HG03460 (cell line): ENCODE data around the gene NFIC.

Experiments used
- ATAC-seq: cut with Tn5 transposase; IDR thresholded peaks from one replicate; pipeline ENCODE4 v1.9.1; 2021; ENCODE audit not compliant: unreplicated experiment

NFIC gene

GRCh38 chr19:3464587-3465235, 98.3 kb downstream of the NFIC start:
- ATAC-seq: no peak

DNA sequence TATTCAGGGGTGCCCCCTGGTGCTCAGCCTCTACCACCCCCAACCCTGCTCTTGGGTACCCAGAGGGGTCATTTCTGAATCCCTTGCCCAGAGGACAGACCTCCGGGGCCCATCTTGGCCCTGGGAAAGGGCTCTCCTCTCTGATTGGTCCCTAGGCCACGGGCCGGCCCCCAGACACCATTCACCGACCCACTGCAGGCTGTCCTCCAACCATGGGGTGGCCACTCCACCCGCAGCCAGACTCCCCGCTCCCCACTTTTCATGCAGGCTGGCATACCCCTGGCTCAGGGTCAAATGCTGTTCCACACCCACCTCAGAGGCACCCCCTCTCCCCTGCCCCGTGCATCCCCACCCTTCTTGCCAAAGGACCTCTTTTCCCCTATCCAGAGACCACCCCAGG, 99.2 kb downstream of the NFIC start:
- ATAC-seq: no peak

- ATAC-seq: no peak
Measured at GRCh38 chr19:3466635-3467034, 100.3 kb downstream of the NFIC start.

- no peak for ATAC-seq
Measured at GRCh38 chr19:3467437-3468198, 101.2 kb downstream of the NFIC start.

GRCh38 chr19:3468211-3468610, 101.8 kb downstream of the NFIC start:
- ATAC-seq: no peak

DNA sequence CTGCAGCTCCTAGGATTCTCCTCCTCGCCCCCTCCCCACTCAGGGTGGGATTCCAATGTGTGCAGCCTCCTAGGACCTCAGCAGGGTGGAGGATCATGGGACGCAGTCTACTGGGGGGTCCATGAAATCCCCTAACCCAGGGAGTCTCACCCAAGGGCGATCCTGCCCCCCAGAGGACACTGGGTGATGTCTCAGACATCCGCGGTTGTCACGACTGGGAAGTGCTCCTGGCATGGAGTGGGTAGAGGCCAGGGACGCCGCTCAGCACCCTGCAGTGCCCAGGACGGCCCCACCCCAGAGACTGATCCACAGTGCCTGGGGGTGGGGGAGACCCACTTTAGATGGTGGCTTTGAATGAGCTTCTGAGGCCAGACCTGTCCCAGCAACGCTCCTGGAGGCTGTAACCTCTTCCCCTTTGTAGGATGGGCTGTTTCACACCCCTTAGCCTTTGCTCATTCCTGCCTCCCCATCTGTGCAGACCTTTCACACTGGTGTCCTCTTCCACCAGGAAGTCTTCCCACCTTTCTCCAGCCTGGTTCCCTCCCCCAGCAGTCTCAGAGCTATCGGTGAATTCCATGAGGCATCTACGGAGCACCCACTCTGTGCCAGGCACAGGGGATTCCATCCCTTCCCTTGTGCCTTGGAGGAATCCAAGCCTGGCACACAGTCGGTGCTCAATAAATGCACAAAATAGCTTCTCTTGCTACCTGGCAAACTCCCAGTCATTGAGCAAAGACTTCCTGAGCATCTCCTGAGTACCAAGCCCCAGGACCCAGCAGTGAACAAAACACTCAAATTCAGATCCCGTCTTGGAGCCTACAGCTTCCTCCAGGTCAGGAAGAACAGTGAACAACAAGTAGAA, 103.5 kb downstream of the NFIC start:
- no peak for ATAC-seq

GRCh38 chr19:3470500-3471128, 104.2 kb downstream of the NFIC start:
- ATAC-seq: no peak

DNA sequence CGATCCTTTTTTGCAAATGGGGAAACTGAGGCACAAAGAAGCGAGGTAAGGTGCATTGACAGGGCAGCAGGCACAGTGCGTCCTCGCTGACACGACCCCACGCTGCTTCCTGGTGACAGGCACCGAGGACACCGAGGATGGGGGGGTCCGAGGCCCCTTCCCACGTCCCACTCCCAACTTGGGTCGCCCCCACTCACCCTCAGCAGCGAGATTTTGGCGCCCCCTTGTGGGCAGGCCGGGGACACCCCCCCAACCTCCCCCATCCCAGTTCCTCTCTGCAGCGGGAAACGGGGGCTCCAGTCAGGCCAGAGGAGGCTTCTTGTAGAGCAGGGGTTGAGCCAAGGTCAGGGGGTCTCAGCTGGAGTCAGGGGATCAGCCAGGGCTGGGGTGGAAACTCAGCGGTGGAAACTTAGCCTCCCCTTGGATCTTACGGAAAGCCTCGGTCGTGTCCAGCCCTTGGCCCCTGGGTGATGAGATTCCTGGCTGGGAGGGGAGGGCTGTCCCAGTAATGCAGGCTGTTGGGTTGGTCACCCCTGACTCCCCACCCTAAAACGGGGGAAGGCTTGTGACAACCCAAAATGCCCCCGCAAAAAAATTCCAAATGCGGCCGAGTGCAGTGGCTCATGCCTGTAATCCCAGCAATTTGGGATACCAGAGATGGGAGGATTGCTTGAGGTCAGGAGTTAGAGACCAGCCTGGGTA, 105.7 kb downstream of the NFIC start:
- ATAC-seq: no peak

DNA sequence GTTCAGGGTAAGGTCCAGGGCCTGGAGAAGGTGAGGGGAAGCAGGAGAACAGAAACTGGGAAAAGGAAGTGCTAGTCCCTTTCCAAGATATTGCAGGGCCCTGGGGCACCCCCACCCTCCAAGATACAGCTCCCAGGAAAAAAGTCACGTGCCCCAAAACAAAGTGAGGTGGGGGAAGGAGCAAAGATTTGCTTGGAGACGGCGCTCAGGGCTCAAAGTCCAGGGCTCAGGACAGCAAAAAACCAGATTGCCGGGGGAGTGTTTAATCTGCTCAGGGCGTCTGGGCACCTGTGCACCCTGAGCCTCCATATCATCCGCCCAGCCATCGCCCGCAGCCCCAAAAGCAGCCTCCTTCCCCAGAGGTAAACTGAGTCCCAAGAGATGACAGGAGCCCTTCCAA, 107.6 kb downstream of the NFIC start:
- ATAC-seq: no peak

DNA sequence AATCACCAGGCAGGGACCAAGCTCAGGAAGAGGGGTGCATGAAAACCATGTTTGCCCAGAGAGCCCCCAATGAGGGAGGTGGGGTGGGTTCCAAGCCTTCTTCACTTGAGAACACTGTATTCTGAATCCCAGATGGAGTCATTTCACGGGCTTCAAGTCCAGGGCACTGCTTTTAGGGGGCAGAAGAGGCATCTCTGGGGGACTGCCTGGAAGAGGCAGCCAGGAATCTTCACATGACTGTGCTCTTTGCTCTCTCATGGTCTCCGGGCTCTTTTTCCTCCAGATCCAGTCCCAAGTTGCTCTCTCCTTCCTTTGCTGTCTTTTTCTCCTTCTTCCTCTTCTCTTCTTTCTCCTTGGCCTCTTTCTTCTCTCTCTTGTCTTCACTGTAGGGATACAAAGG, 108.2 kb downstream of the NFIC start:
- no peak for ATAC-seq

DNA sequence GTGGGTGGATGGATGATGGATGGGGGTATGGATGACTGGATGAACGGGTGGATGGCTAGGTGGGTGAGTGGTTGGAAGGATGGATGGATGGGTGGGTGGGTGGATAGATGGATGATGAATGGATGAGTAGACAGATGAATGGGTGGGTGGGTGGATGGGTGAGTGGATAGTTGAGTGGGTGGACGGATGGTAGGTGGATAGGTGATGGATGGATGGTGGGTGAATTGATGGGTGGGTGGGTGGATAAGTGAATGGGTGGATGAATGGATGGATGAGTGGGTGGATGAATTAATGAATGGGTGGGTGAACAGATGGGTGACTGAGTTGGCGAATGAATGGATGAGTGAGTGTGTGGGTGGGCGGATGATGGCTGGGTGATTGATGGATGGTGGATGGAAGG, 109.1 kb downstream of the NFIC start:
- ATAC-seq: no peak

DNA sequence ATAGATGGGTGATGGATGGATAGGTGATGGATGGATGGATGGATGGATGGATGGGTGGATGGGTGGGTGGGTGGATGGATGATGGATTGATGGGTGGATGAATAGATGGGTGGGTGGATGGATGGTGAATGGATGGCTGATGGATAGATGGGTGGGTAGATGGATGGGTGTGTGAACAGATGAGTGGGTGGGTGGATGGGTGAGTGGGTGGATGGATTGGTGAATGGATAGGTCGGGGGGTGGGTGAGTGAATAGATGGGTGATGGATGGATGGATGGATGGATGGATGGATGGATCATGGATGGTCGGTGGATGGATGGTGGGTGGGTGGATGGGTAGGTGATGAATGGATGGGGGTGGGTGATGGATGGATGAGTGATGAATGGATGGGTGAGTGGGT, 110.4 kb downstream of the NFIC start:
- no peak for ATAC-seq

DNA sequence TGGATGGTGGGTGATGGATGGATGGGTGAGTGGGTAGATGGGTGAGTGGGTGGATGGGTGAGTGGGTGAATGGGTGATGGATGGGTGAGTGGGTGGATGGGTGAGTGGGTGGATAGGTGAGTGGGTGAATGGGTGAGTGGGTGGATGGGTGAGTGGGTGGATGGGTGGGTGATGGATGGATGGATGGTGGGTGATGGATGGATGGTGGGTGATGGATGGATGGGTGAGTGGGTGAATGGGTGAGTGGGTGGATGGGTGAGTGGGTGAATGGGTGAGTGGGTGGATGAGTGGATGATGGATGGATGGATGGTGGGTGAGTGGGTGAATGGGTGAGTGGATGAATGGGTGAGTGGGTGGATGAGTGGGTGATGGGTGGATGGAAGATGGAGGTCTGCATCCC, 111.1 kb downstream of the NFIC start:
- no peak for ATAC-seq

DNA sequence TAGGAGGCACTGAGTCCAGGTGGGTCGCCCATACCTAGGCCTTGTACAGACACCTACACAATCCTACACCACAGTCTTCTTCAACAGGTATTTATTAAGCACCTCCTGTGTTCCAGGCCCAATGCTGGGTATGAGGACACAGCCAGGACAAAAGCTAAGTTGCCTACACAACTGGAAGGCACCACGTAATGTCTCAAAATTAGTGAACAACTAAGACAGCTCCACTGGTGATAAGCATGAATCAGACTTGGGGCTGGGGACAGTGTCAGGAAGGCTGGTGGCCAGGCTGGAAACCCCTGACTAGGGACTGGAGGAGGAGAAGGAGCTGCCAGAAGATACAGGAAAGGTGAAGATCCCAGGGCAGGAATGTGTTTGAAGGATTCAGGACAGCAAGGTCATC, 111.6 kb downstream of the NFIC start:
- no peak for ATAC-seq

GRCh38 chr19:3478409-3479176, 112.2 kb downstream of the NFIC start:
- no peak for ATAC-seq

- no peak for ATAC-seq
Measured at GRCh38 chr19:3479177-3479833, 112.9 kb downstream of the NFIC start.

DNA sequence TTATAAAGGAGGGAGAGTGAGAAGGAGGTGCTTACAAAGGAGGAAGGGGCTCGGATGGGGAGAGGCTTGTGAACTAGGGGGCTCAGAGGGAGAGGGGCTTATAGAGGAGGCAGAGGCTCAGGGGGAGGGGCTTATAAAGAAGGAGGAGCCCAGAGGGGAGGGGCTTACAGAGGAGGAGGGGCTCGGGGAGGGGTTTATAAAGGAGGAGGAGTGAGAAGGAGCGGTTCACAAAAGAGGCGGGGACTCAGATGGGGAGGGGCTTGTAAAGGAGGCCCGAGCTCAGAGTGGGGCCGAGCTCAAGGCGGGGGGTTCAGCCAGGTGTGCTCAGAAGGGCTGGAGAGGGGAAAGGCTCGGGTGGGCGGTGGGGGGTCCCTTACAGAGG, 113.4 kb downstream of the NFIC start:
- no peak for ATAC-seq

DNA sequence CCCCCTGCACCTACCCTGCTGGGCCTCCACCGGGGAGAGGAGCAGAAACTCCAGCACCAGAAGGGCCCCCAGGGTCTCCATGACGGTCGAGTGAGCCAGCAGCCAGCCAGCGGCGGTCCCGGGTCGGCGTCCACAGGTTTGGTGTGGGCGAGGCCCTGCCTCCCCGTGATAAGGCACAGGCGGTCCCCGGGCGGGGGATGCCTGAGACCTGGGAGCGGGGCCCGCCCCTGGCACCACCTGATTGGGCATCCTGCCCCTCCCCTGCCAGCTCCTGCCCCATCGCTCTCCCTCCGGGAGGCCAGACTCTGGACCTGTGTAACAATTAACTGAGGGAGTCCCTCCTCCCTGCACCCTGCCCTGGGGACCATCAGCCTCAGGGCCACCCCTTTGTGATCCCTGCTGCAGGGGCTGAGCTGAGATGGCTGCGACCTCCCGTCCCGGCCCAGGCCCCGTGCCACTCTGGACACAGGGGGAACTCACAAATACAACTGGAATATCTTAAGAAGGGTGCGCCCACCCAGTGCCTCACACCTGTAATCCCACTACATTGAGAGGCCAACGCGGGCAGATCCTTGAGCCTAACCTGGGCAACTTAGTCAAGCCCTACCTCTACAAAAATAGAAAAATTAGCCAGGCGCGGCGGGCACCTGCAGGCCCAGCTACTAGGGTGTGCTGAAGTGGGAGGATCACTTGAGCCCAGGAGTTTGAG, 114.2 kb downstream of the NFIC start, which contains the start of gene SMIM24:
TSS of gene SMIM24 (minus strand) at position 143 of the 709 bp plus-strand sequence. CDS start at position 81, 62 bp downstream.
- ATAC-seq: no peak
